Muscle layer of duodenum (tissue), 2 donors: ENCODE results near the gene RTRAF.

Experiments used
- H3K27ac ChIP-seq: one replicate; pipeline ENCODE4 v1.7.0; 2013; ENCODE audit warnings: mild to moderate bottlenecking, low read length
- H3K27me3 ChIP-seq: one replicate; pipeline ENCODE4 v1.7.0; 2013; ENCODE audit warnings: low read depth, mild to moderate bottlenecking, control low read depth, low read length
- H3K36me3 ChIP-seq, 2 donors: one replicate each; pipeline ENCODE4 v1.7.0; 2013; ENCODE audit warnings: low read length in 2 of 2, control low read depth in 1 of 2, mild to moderate bottlenecking in 1 of 2; ENCODE audit not compliant: insufficient read depth in 2 of 2, control insufficient read depth in 1 of 2
- H3K4me1 ChIP-seq, 2 donors: one replicate each; pipeline ENCODE4 v1.7.0; 2013; ENCODE audit warnings: low read length in 2 of 2, mild to moderate bottlenecking in 2 of 2, control low read depth in 1 of 2, moderate library complexity in 1 of 2; ENCODE audit not compliant: insufficient read depth in 2 of 2, control insufficient read depth in 1 of 2
- H3K4me3 ChIP-seq, 2 donors: one replicate each; pipeline ENCODE4 v1.7.0; 2013; ENCODE audit warnings: low read length in 2 of 2, low read depth in 1 of 2, mild to moderate bottlenecking in 1 of 2
- H3K9me3 ChIP-seq, 2 donors: one replicate each; pipeline ENCODE4 v1.7.0; 2013; ENCODE audit warnings: low read length in 2 of 2, control low read depth in 1 of 2, mild to moderate bottlenecking in 1 of 2; ENCODE audit not compliant: control insufficient read depth in 1 of 2
- donor health status: healthy.

Gene RTRAF

DNA sequence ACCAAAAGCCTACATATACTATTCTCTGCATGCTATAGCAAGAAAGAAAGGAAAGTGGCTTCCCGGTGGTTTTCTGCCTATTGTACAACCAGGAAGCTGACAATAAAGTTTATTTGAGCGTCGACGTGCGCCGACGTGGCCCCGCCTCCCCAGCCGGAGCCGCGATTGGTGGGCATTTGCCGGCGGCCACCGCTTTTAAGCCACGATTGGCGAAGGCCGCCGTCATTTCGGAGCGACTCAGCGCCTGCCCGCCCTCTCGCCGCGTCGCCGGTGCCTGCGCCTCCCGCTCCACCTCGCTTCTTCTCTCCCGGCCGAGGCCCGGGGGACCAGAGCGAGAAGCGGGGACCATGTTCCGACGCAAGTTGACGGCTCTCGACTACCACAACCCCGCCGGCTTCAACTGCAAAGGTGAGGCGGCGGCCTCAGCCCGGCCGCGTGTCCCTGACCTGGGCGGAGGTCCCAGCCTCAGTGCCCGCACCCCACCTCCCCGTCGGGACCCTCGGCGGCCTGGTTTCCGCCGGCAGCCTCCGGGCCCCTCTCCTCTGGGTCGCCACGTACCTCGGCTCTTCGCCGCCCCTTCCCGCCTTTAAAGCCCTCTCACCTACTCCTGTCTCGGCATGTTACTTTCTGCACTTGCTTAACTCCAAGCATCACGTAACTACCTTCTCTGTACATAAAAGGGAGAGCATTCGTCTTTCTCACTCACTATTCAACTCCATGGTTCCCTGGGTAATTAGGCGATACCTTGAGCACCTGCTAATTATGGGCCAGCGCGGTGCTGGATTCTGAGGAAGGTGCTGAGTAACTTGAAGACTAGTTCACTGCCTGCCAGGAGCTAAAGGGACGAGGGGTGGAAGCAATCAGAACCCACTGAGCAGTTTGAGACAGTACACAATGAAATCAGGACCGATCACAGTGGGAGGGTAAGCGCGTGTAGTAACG is at the start of gene RTRAF:
RTRAF (plus strand) TSS at position 254 of the 942 bp plus-strand sequence; CDS start at position 348, 94 bp downstream.
- Histone ChIP-seq H3K4me1 (peaks cover 9 to 19% of the 10 kb centered on the region in 2 donors), H3K27me3 (no peaks in the 10 kb centered on the region), H3K36me3 (peaks cover 10 to 15% of the 10 kb centered on the region in 2 donors), H3K27ac (peak within 1 kb of the TSS; percentile 92), H3K9me3 (no peaks in the 10 kb centered on the region), H3K4me3 (peak within 1 kb of the TSS; percentile 90 to 99)

DNA sequence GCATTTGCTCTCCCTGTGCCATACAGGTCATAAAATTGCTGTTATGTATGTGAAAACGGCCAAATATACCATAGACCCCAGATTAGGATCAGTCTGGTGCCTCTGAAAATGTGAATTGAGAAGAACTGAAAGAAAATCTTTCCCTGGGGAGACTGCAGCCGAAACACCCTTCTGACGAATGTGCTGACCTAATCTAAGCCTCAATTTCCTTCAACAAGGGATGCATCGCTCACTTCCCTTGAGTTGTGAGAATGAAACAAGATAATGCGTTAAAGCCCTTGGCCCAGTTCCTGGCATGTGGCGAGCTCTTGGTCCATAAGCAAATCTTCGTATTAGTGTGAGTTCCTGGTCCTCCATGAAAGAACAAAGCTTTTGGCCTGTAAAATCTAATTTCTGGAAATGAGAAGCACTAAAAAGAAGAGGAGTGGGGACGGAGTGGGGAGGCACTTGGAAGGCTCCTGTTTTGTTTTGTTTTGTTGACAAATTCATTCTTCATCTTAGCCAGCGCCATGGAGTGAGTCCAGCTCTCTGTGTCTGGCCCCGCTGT is 49.5 kb upstream of the RTRAF start:
- no peak overlapping the region for H3K4me3 ChIP-seq
- H3K9me3 ChIP-seq = no peaks in the 10 kb centered on the region
- H3K27ac ChIP-seq = no peak overlapping the region
- H3K36me3 ChIP-seq = no peaks in the 10 kb centered on the region
- H3K27me3 ChIP-seq = no peaks in the 10 kb centered on the region
- H3K4me1 ChIP-seq = peaks cover 0 to 10% of the 10 kb centered on the region in 2 donors

DNA sequence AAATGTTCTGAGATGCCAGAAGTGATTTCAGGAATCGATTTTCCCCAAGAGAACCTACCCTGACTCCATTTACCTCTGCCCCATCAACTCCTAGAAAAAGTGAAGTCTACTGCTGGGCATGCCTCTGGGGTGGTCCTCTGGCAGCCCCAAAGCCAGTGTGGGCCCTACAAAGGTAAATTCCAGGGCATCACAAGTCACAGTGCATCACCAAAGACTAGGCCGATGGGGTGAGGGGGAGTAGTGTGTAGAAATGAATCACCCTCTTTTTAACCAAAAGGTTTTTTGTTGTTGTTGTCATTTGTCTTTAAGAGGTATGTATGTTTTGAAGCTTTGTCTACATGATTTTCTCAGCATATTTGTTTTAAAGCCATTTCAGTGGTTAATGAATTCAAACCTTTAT is 46.4 kb upstream of the RTRAF start:
- Histone ChIP-seq H3K9me3 (no peaks in the 10 kb centered on the region), H3K36me3 (no peaks in the 10 kb centered on the region), H3K4me1 (peaks cover 0 to 10% of the 10 kb centered on the region in 2 donors), H3K4me3 (no peak overlapping the region), H3K27ac (no peak overlapping the region), H3K27me3 (no peaks in the 10 kb centered on the region)

GRCh38 chr14:51950007-51950406 is 39.3 kb upstream of the RTRAF start:
- Histone ChIP-seq H3K27ac (no peak overlapping the region), H3K4me3 (no peak overlapping the region), H3K9me3 (no peaks in the 10 kb centered on the region), H3K27me3 (no peaks in the 10 kb centered on the region), H3K4me1 (peaks cover 0 to 3% of the 10 kb centered on the region in 2 donors), H3K36me3 (peaks cover 10 to 35% of the 10 kb centered on the region in 2 donors)

GRCh38 chr14:51951656-51952055 is 37.7 kb upstream of the RTRAF start:
- H3K27ac ChIP-seq = no peak overlapping the region
- H3K9me3 ChIP-seq = no peaks in the 10 kb centered on the region
- H3K36me3 ChIP-seq = peaks cover 10 to 35% of the 10 kb centered on the region in 2 donors
- H3K4me3 ChIP-seq = no peak overlapping the region
- no peaks in the 10 kb centered on the region for H3K27me3 ChIP-seq
- peaks cover 0 to 3% of the 10 kb centered on the region in 2 donors for H3K4me1 ChIP-seq

- peaks cover 16 to 48% of the 10 kb centered on the region in 2 donors for H3K36me3 ChIP-seq
- H3K9me3 ChIP-seq = peaks cover 0 to 12% of the 10 kb centered on the region in 2 donors
- no peaks in the 10 kb centered on the region for H3K27me3 ChIP-seq
- no peak overlapping the region for H3K4me3 ChIP-seq
- peaks cover 0 to 3% of the 10 kb centered on the region in 2 donors for H3K4me1 ChIP-seq
- no peak overlapping the region for H3K27ac ChIP-seq
These were observed 35.3 kb upstream of the RTRAF start for GRCh38 chr14:51954031-51954430.

DNA sequence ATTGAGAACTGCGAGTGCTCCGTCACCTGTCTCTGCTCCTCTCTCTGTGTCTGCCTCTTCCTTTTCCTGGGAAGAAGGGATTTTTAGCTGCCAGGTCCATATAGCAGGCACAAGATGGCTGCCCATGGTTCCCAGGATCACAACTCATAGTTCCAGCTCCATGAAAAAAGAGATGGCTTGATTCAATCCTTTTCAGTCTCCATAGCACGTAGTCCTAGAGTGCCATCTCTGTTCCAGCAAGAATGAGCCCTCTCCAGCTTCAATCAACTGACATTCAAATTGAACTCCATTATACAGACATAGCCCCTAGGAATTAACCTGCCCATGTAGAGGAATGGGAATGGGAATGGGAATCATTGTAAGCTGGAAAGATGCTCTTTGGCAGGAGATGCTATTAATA is 34.7 kb upstream of the RTRAF start:
- Histone ChIP-seq H3K27ac (no peak overlapping the region), H3K4me3 (no peak overlapping the region), H3K4me1 (peaks cover 0 to 3% of the 10 kb centered on the region in 2 donors), H3K27me3 (no peaks in the 10 kb centered on the region), H3K36me3 (peaks cover 16 to 53% of the 10 kb centered on the region in 2 donors), H3K9me3 (peaks cover 0 to 16% of the 10 kb centered on the region in 2 donors)

DNA sequence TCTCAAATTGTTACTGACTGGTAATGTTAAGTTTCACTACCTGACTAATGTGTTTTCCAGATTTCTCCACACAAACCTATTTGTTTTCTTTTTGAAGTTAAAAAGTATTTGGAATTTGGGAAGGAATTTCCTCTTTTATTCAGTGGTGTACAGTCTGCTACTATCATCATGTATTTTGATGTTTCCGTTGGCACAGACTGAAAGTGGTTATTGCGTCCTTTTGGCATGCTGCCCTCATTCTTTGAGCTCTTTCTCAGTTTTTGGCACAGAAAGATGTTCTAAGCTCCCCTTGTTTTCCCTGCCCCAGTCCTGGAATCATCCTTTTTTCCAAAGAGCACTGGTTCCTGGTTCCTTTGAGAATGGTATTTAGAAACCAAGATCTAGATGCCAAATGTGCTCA is 31.4 kb upstream of the RTRAF start:
- peaks cover 7 to 27% of the 10 kb centered on the region in 2 donors for H3K36me3 ChIP-seq

GRCh38 chr14:51959928-51960327 is 29.4 kb upstream of the RTRAF start:
- H3K27me3 ChIP-seq = no peaks in the 10 kb centered on the region
- H3K36me3 ChIP-seq = peaks cover 7 to 18% of the 10 kb centered on the region in 2 donors
- H3K9me3 ChIP-seq = peaks cover 0 to 18% of the 10 kb centered on the region in 2 donors
- H3K4me3 ChIP-seq = no peak overlapping the region
- no peak overlapping the region for H3K27ac ChIP-seq
- peaks cover 3 to 19% of the 10 kb centered on the region in 2 donors for H3K4me1 ChIP-seq

More for the DNA sequence above, 31.4 kb upstream of the RTRAF start:
- Histone ChIP-seq H3K4me3 (no peak overlapping the region), H3K9me3 (peaks cover 0 to 18% of the 10 kb centered on the region in 2 donors), H3K27me3 (no peaks in the 10 kb centered on the region), H3K4me1 (peaks cover 0 to 9% of the 10 kb centered on the region in 2 donors), H3K27ac (no peak overlapping the region)

- H3K4me1 ChIP-seq = peaks cover 3 to 19% of the 10 kb centered on the region in 2 donors
- H3K27ac ChIP-seq = no peak overlapping the region
- H3K9me3 ChIP-seq = peaks cover 0 to 18% of the 10 kb centered on the region in 2 donors
- peaks cover 7 to 18% of the 10 kb centered on the region in 2 donors for H3K36me3 ChIP-seq
- no peak overlapping the region for H3K4me3 ChIP-seq
- H3K27me3 ChIP-seq = no peaks in the 10 kb centered on the region
These were observed 28.5 kb upstream of the RTRAF start for GRCh38 chr14:51960866-51961265.

DNA sequence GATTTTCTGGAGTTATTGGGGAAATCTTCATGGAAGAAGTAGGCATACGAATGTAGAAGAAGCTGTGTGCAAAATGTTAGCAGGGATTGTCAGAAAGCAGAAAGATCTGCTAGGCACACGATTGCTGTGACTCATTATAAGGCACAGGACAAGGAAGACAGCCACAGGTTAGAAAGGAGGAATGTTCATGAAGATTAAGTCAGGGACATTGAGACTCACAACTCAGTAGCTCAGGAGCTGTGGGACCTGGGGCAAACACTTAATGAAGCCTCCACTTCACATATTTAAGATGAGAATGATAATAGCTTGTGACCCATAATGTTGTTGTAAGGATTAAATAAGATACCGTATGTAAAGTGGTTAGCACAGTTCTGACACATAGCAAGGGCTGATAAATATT is 26.6 kb upstream of the RTRAF start:
- Histone ChIP-seq H3K27me3 (no peaks in the 10 kb centered on the region), H3K27ac (no peak overlapping the region), H3K4me1 (peaks cover 3 to 19% of the 10 kb centered on the region in 2 donors), H3K4me3 (peak overlapping the region in 1 of 2 donors; percentile 41), H3K36me3 (peaks cover 7 to 18% of the 10 kb centered on the region in 2 donors), H3K9me3 (peaks cover 0 to 18% of the 10 kb centered on the region in 2 donors)
